ENCODE measurements around the gene ITGA2B. TPM values are rescaled to one million over a fixed set of nuclear protein-coding genes. Genes with fewer than 3 reads are reported as not detected.

Gene ITGA2B
- total RNA-seq, 5 donors from 2014 or later (not counting 1 experiment from before 2014, with no cell fraction given), result 0.41 to 3.9 (median 1.1) TPM

DNA sequence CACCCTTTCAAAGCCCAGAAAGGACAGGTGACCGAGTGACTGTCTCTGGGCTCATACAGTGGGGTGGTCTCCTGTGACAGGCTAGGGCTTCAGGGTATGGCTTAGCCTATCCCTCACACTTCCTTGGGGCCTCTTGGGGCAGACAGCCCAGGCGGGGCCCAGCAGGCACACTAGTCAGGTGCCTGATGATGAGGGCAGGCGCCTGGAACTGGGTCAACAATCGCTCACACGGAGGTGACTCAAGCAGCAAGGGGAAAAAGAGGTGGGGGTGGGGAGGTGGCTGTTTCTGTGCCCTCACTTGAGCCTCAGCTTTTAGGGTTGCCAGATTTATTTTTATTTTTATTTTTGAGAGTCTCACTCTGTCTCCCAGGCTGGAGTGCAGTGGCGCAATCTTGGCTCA is 50.7 kb downstream of the ITGA2B start:
- peaks cover 7 to 10% of the 10 kb centered on the region in 2 donors for H3K27me3 Mint-ChIP-seq
- H3K4me3 Mint-ChIP-seq, result no peak overlapping the region
- H3K9me3 ChIP-seq, result no peaks in the 10 kb centered on the region
- no peak overlapping the region for H3K27ac ChIP-seq (ENCODE audit: low read length)
- H3K4me3 ChIP-seq (ENCODE audit: control insufficient read depth in 1 of 2, extremely low read depth in 1 of 2, low read length in 1 of 2), result no peak overlapping the region
- ATAC-seq (replicated peaks in 1 of 4), result no peak
- H3K27me3 ChIP-seq (replicated peaks in 1 of 2; ENCODE audit: control insufficient read depth in 2 of 2, extremely low read depth in 1 of 2, insufficient read depth in 2 of 2, low read length in 1 of 2), result peaks cover 0 to 17% of the 10 kb centered on the region in 2 experiments
- H3K36me3 ChIP-seq (ENCODE audit: control insufficient read depth in 2 of 2, extremely low read depth in 1 of 2, insufficient read depth in 1 of 2, low read length in 1 of 2), result no peaks in the 10 kb centered on the region
- DNase-seq, result no peak
- 58% methylated on average over 4 of the region's 6 CpGs for WGBS (ENCODE audit: insufficient coverage)
- H3K27ac Mint-ChIP-seq, result no peak overlapping the region
- no peaks in the 10 kb centered on the region for H3K4me1 ChIP-seq (ENCODE audit: control insufficient read depth in 1 of 2, extremely low read depth in 1 of 2, insufficient read depth in 2 of 2, low read length in 2 of 2)
- ChIA-PET POLR2A (no interaction called here), CTCF (no interaction called here)
- H3K9me3 Mint-ChIP-seq, result no peaks in the 10 kb centered on the region
- H3K4me1 Mint-ChIP-seq, result no peaks in the 10 kb centered on the region
- H3K36me3 Mint-ChIP-seq, result no peaks in the 10 kb centered on the region

DNA sequence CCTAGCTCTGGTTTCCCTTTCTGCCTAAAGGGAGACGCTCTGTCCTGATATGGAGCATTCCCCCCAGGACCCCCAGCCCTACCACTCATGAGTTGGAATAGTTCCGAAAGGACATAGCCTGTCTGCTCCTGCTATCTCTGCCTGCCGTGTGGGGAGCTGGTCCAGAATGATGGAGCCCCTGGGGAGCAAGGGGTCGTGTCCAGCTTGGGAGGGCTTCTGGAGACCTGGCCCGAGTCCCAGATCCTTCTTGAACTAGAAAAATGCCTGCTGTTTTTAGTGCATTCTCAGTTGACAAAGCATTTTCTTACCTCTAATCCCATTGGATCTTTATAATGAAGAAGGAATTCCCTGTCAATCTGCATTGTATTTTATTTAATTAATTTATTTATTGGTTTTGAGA is 53.5 kb downstream of the ITGA2B start:
- no peaks in the 10 kb centered on the region for H3K36me3 Mint-ChIP-seq
- POLR2A ChIA-PET, result no interaction called here
- Histone ChIP-seq H3K9me3 (no peaks in the 10 kb centered on the region), H3K36me3 (ENCODE audit: control insufficient read depth in 2 of 2, extremely low read depth in 1 of 2, insufficient read depth in 1 of 2, low read length in 1 of 2) (no peaks in the 10 kb centered on the region), H3K27ac (ENCODE audit: low read length) (no peak overlapping the region), H3K4me1 (ENCODE audit: control insufficient read depth in 1 of 2, extremely low read depth in 1 of 2, insufficient read depth in 2 of 2, low read length in 2 of 2) (peaks cover 0 to 5% of the 10 kb centered on the region in 2 experiments), H3K27me3 (replicated peaks in 1 of 2; ENCODE audit: control insufficient read depth in 2 of 2, extremely low read depth in 1 of 2, insufficient read depth in 2 of 2, low read length in 1 of 2) (peaks cover 0 to 16% of the 10 kb centered on the region in 2 experiments), H3K4me3 (ENCODE audit: control insufficient read depth in 1 of 2, extremely low read depth in 1 of 2, low read length in 1 of 2) (no peak overlapping the region)
- H3K4me3 Mint-ChIP-seq, result no peak overlapping the region
- H3K9me3 Mint-ChIP-seq, result no peaks in the 10 kb centered on the region
- H3K27me3 Mint-ChIP-seq, result peaks cover 4% of the 10 kb centered on the region in 2 donors
- CTCF ChIA-PET, result interaction anchor here in 1 of 2 donors (0.6 kb wide), 1 partner anchor 24 kb away, joined by 4 read pairs; no protein-coding TSS in a partner anchor
- no peak for ATAC-seq (replicated peaks in 1 of 4)
- H3K4me1 Mint-ChIP-seq, result peaks cover 5 to 8% (median 6%) of the 10 kb centered on the region in 3 donors
- H3K27ac Mint-ChIP-seq, result no peak overlapping the region
- WGBS (ENCODE audit: insufficient coverage), result 65% methylated on average over 2 of the region's 5 CpGs
- DNase-seq, result no peak

DNA sequence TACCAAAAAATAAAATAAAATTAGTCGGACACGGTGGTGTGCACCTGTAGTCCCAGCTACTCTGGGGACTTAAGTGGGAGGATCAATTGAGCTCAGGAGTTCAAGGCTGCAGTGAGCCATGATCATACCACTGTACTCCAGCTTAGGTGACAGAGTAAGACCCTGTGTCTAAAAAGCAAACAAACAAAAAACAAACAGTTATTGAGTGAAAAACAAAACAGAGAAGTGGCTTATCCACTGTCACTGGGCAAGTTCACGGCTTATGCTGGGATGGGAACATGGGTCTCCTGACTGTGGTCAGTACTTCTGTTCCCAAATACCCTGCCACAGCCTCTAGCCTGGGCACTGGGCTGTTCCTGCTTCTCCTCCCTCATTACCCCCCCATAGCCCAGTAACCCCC is 53.9 kb downstream of the ITGA2B start:
- no peak overlapping the region for H3K4me3 ChIP-seq (ENCODE audit: control insufficient read depth in 1 of 2, extremely low read depth in 1 of 2, low read length in 1 of 2)
- Mint-ChIP-seq H3K4me1 (peaks cover 5 to 8% (median 6%) of the 10 kb centered on the region in 3 donors), H3K9me3 (no peaks in the 10 kb centered on the region), H3K27me3 (peaks cover 0 to 3% of the 10 kb centered on the region in 2 donors), H3K36me3 (no peaks in the 10 kb centered on the region), H3K4me3 (no peak overlapping the region), H3K27ac (no peak overlapping the region)
- no peaks in the 10 kb centered on the region for H3K9me3 ChIP-seq
- DNase-seq (no peak), ATAC-seq (replicated peaks in 1 of 4) (no peak)
- H3K27me3 ChIP-seq (replicated peaks in 1 of 2; ENCODE audit: control insufficient read depth in 2 of 2, extremely low read depth in 1 of 2, insufficient read depth in 2 of 2, low read length in 1 of 2), result peaks cover 0 to 16% of the 10 kb centered on the region in 2 experiments
- ChIA-PET POLR2A (no interaction called here), CTCF (interaction anchor here in 1 of 2 donors (0.6 kb wide), 1 partner anchor 24 kb away, joined by 4 read pairs; no protein-coding TSS in a partner anchor)
- no CpG with 5 or more reads among the region's 3 CpGs for WGBS (ENCODE audit: insufficient coverage)
- no peak overlapping the region for H3K27ac ChIP-seq (ENCODE audit: low read length)
- H3K36me3 ChIP-seq (ENCODE audit: control insufficient read depth in 2 of 2, extremely low read depth in 1 of 2, insufficient read depth in 1 of 2, low read length in 1 of 2), result no peaks in the 10 kb centered on the region
- peaks cover 0 to 8% of the 10 kb centered on the region in 2 experiments for H3K4me1 ChIP-seq (ENCODE audit: control insufficient read depth in 1 of 2, extremely low read depth in 1 of 2, insufficient read depth in 2 of 2, low read length in 2 of 2)

DNA sequence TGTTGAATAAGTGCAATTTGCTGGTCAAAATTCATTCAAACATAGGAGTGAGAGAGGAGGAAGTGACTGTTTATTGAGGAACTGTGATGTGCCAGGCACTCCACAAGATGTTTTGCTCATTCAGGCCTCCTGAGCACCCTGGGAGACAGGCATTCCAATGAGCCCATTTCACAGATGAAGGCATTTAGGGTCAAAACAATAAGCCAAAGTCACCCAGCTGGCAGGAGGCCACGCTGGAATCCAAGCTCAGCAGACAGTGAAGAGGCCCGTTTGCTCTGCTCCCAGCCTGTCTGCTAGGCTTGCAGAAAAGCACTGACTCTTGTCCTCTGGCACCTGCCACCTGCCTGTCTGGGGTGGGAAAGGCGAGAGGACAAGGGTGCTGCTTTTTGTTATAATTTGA is 54.7 kb downstream of the ITGA2B start:
- no peak overlapping the region for H3K27ac ChIP-seq (ENCODE audit: low read length)
- no peak for ATAC-seq (replicated peaks in 1 of 4)
- ChIA-PET POLR2A (interaction anchor here in 1 of 2 donors (0.7 kb wide), 1 partner anchor 103 kb away, joined by 5 read pairs; no protein-coding TSS in a partner anchor), CTCF (no interaction called here)
- H3K27me3 ChIP-seq (replicated peaks in 1 of 2; ENCODE audit: control insufficient read depth in 2 of 2, extremely low read depth in 1 of 2, insufficient read depth in 2 of 2, low read length in 1 of 2), result peaks cover 0 to 16% of the 10 kb centered on the region in 2 experiments
- H3K36me3 ChIP-seq (ENCODE audit: control insufficient read depth in 2 of 2, extremely low read depth in 1 of 2, insufficient read depth in 1 of 2, low read length in 1 of 2), result no peaks in the 10 kb centered on the region
- H3K27me3 Mint-ChIP-seq, result peaks cover 0 to 1% of the 10 kb centered on the region in 2 donors
- WGBS (ENCODE audit: insufficient coverage), result 95% methylated on average over 3 of the region's 3 CpGs
- H3K4me3 ChIP-seq (ENCODE audit: control insufficient read depth in 1 of 2, extremely low read depth in 1 of 2, low read length in 1 of 2), result no peak overlapping the region
- DNase-seq, result no peak
- peaks cover 5 to 8% (median 6%) of the 10 kb centered on the region in 3 donors for H3K4me1 Mint-ChIP-seq
- no peak overlapping the region for H3K4me3 Mint-ChIP-seq
- H3K9me3 Mint-ChIP-seq, result no peaks in the 10 kb centered on the region
- no peaks in the 10 kb centered on the region for H3K36me3 Mint-ChIP-seq
- no peaks in the 10 kb centered on the region for H3K9me3 ChIP-seq
- H3K4me1 ChIP-seq (ENCODE audit: control insufficient read depth in 1 of 2, extremely low read depth in 1 of 2, insufficient read depth in 2 of 2, low read length in 2 of 2), result peaks cover 0 to 8% of the 10 kb centered on the region in 2 experiments
- H3K27ac Mint-ChIP-seq, result no peak overlapping the region

DNA sequence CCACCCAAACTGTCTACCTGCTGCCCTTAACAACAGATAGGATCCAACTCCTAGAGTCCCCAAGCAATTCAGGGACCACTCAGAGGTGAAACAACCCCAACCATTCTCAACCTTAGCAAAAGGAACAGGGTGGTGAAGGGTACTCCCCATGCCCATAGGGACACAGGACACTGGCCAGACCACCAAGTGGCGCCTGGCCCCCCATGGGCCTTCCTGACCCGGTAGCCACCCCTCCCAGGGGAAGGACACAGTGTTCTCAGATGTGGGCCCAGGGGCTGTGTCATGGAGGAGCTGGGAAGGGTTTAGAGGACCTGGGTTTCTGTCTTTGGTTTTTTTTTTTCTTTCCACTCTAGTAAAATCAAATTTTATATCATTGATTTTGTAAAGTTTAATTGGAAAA is 55.1 kb downstream of the ITGA2B start:
- ATAC-seq (replicated peaks in 1 of 4) (no peak), DNase-seq (no peak)
- Mint-ChIP-seq H3K27ac (no peak overlapping the region), H3K4me1 (peaks cover 5 to 8% (median 6%) of the 10 kb centered on the region in 3 donors), H3K9me3 (no peaks in the 10 kb centered on the region), H3K4me3 (no peak overlapping the region), H3K27me3 (peaks cover 0 to 1% of the 10 kb centered on the region in 2 donors), H3K36me3 (no peaks in the 10 kb centered on the region)
- ChIA-PET POLR2A (interaction anchor here in 1 of 2 donors (0.7 kb wide), 1 partner anchor 103 kb away, joined by 5 read pairs; no protein-coding TSS in a partner anchor), CTCF (interaction anchor here in 1 of 2 donors (1.2 kb wide), 1 partner anchor 125 kb away, joined by 4 read pairs; no protein-coding TSS in a partner anchor)
- no peak overlapping the region for H3K4me3 ChIP-seq (ENCODE audit: control insufficient read depth in 1 of 2, extremely low read depth in 1 of 2, low read length in 1 of 2)
- H3K27me3 ChIP-seq (replicated peaks in 1 of 2; ENCODE audit: control insufficient read depth in 2 of 2, extremely low read depth in 1 of 2, insufficient read depth in 2 of 2, low read length in 1 of 2), result peaks cover 0 to 16% of the 10 kb centered on the region in 2 experiments
- H3K4me1 ChIP-seq (ENCODE audit: control insufficient read depth in 1 of 2, extremely low read depth in 1 of 2, insufficient read depth in 2 of 2, low read length in 2 of 2), result peaks cover 0 to 8% of the 10 kb centered on the region in 2 experiments
- no CpG with 5 or more reads among the region's 2 CpGs for WGBS (ENCODE audit: insufficient coverage)
- no peaks in the 10 kb centered on the region for H3K9me3 ChIP-seq
- H3K36me3 ChIP-seq (ENCODE audit: control insufficient read depth in 2 of 2, extremely low read depth in 1 of 2, insufficient read depth in 1 of 2, low read length in 1 of 2), result no peaks in the 10 kb centered on the region
- no peak overlapping the region for H3K27ac ChIP-seq (ENCODE audit: low read length)

DNA sequence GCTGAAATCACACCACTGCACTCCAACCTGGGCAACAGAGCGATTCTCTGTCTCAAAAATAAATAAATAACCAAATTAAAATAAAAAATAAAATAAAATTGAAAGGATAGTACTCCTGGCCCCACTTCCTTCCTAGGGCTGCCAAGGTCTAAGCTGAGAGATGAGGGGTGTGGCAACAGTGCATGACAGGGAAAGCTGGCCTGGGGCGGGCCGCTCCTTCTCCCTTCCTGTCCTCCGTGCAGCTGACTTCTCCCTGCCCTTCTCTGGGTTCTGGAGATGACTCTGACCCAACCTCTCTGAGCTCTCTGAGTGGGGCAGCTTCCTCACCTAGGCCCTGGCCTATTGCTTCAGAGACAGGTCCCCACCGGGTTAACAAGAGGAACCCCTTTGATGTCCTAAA is 56.1 kb downstream of the ITGA2B start:
- 75% methylated on average over 4 of the region's 5 CpGs for WGBS (ENCODE audit: insufficient coverage)
- Mint-ChIP-seq H3K27ac (no peak overlapping the region), H3K4me1 (peaks cover 5 to 8% (median 6%) of the 10 kb centered on the region in 3 donors), H3K9me3 (no peaks in the 10 kb centered on the region), H3K4me3 (no peak overlapping the region), H3K27me3 (peaks cover 0 to 1% of the 10 kb centered on the region in 2 donors), H3K36me3 (no peaks in the 10 kb centered on the region)
- H3K4me1 ChIP-seq (ENCODE audit: control insufficient read depth in 1 of 2, extremely low read depth in 1 of 2, insufficient read depth in 2 of 2, low read length in 2 of 2), result peaks cover 0 to 8% of the 10 kb centered on the region in 2 experiments
- H3K27ac ChIP-seq (ENCODE audit: low read length), result no peak overlapping the region
- no peak overlapping the region for H3K4me3 ChIP-seq (ENCODE audit: control insufficient read depth in 1 of 2, extremely low read depth in 1 of 2, low read length in 1 of 2)
- H3K9me3 ChIP-seq, result no peaks in the 10 kb centered on the region
- POLR2A ChIA-PET, result no interaction called here
- H3K27me3 ChIP-seq (replicated peaks in 1 of 2; ENCODE audit: control insufficient read depth in 2 of 2, extremely low read depth in 1 of 2, insufficient read depth in 2 of 2, low read length in 1 of 2), result peaks cover 0 to 14% of the 10 kb centered on the region in 2 experiments
- H3K36me3 ChIP-seq (ENCODE audit: control insufficient read depth in 2 of 2, extremely low read depth in 1 of 2, insufficient read depth in 1 of 2, low read length in 1 of 2), result no peaks in the 10 kb centered on the region
- CTCF ChIA-PET, result interaction anchor here (0.5 to 1.2 kb wide), 3 partner anchors 115 to 375 kb away, joined by 4 to 8 read pairs (median 4); no protein-coding TSS in a partner anchor
- no peak for ATAC-seq (replicated peaks in 1 of 4)
- no peak for DNase-seq

Data from T-cell (primary cell).